GM23248 (cell line): ENCODE measurements around the gene PRSS56.

Experiments used
- EZH2 ChIP-seq: fragments of 200-600 bp; sonication (generic); IDR thresholded peaks from 2 replicates; pipeline ENCODE4 v1.6.1; 2018; ENCODE audit warnings: antibody characterized with exemption, mild to moderate bottlenecking; ENCODE audit not compliant: insufficient read depth, poor library complexity, severe bottlenecking
- EZH2phosphoT487 ChIP-seq: fragments of 200-600 bp; sonication (generic); IDR thresholded peaks from 2 replicates; pipeline ENCODE4 v1.6.1; 2018; ENCODE audit warnings: antibody characterized with exemption, moderate library complexity, mild to moderate bottlenecking, low read depth; ENCODE audit not compliant: insufficient read depth

GRCh38 chr2:232562515-232563151 is 42.4 kb downstream of the PRSS56 start:
- no peak for TF ChIP-seq EZH2
- no peak for TF ChIP-seq EZH2phosphoT487
